ENCODE data around the gene CCDC89. TPM values are rescaled to one million over a fixed set of nuclear protein-coding genes. Genes with fewer than 3 reads are reported as not detected.
A peak's percentile ranks its signal among the peaks of the same experiment; 100 is the strongest.

The CCDC89 gene
- total RNA-seq, 1 experiment from 2014 or later: 0.26 TPM

DNA sequence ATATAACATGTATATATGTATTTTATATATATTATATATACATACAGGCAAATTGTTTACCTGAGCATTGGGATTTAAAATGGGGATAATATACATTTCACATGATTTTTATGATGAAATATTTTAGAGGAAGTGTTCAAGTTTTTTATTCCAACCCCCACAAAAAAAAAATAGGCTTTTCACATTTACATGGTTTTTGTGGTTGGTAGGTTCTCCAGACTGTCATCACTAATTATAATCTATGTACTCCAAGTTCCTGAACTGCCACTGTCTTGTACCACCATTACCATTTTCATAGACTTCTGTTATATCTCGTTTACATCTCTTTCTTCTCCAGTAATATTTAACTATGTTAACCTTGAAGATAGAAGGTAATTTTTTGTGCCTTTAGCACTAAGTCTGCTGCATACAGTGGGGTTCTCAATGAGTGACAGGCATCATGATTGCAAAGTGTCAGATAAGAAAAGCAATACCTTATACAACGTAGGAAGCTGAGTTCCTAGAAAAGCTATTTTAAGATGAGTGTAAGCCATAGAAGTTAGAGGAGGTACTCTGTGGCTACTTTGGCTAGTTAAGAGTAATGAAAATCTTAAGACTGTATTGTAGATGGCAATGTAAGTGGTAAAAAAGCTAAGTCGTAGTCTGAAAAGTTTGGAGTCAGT, 33.1 kb downstream of the CCDC89 start:
- Histone ChIP-seq H3K36me3 (peaks cover 19% of the 10 kb centered on the region), H3K27ac (no peak overlapping the region), H3K4me3 (no peak overlapping the region), H3K27me3 (replicated peaks) (no peaks in the 10 kb centered on the region), H3K9me3 (replicated peaks) (no peaks in the 10 kb centered on the region), H3K4me1 (replicated peaks) (no peaks in the 10 kb centered on the region)
- DNase-seq (ENCODE audit: low read depth in 1 of 2, low spot score in 2 of 2): no peak

DNA sequence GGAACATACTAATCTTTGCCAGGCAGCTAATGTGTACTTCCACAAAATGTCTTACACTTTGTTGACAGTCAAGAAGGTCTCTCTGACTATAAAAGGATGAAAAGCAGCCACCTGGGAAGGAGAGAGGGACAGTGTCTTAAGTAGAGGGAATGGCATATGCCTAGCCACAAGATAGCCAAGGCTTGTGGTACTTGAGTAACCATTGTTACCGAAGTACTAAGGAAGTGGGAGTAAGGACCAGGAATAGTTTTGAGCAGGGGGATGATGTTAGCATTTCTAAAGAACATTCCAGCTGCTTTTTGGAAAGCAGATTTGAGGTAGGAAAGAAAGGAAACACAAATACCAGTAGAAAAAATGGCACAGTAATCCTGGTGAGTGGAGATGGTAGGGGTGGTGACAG, 34.9 kb downstream of the CCDC89 start:
- Histone ChIP-seq H3K27ac (no peak overlapping the region), H3K27me3 (replicated peaks) (no peaks in the 10 kb centered on the region), H3K9me3 (replicated peaks) (no peaks in the 10 kb centered on the region), H3K36me3 (peaks cover 11% of the 10 kb centered on the region), H3K4me3 (no peak overlapping the region), H3K4me1 (replicated peaks) (no peaks in the 10 kb centered on the region)
- no peak for DNase-seq (ENCODE audit: low read depth in 1 of 2, low spot score in 2 of 2)

GRCh38 chr11:85647604-85648299, 38.2 kb downstream of the CCDC89 start, which contains the start of gene TMEM126A:
TMEM126A (plus strand) TSS chr11:85647967; CDS start chr11:85650256, 2,289 bp downstream.
- peak; percentile 62 to 64 for DNase-seq (ENCODE audit: low read depth in 1 of 2, low spot score in 2 of 2)
- H3K36me3 ChIP-seq: no peaks in the 10 kb centered on the region; the same call in 1 of the 2 replicates
- H3K27ac ChIP-seq: peak within 1 kb of the TSS; percentile 54
- no peaks in the 10 kb centered on the region for H3K27me3 ChIP-seq (replicated peaks)
- H3K4me1 ChIP-seq (replicated peaks): no peaks in the 10 kb centered on the region
- no peaks in the 10 kb centered on the region for H3K9me3 ChIP-seq (replicated peaks)
- H3K4me3 ChIP-seq: peak within 1 kb of the TSS; percentile 61

DNA sequence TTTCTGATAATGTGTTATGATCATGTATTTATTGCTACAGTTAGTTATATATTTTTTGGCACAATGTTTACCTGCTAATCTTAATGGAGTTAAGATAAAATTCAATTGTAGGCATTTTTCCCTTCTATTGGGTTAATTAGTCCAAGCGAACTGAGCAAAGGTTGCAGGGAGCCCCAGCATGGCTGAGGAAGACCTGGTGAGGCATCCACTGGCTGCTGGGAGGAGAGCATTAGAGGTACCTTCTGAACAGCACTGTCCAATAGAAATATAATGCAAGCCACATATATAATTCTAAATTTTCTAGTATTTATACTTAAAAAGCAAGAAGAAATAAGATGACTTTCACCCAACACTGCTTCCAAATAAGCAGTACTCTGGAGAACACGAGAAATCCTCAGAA, 38.9 kb downstream of the CCDC89 start:
- DNase-seq (ENCODE audit: low read depth in 1 of 2, low spot score in 2 of 2): no peak
- no peak overlapping the region for H3K27ac ChIP-seq
- H3K9me3 ChIP-seq (replicated peaks): no peaks in the 10 kb centered on the region
- peak overlapping the region; percentile 61 for H3K4me3 ChIP-seq
- H3K36me3 ChIP-seq: no peaks in the 10 kb centered on the region; the same call in 1 of the 2 replicates
- no peaks in the 10 kb centered on the region for H3K4me1 ChIP-seq (replicated peaks)
- no peaks in the 10 kb centered on the region for H3K27me3 ChIP-seq (replicated peaks)

GRCh38 chr11:85643191-85643614, 42.8 kb downstream of the CCDC89 start:
- H3K27ac ChIP-seq: no peak overlapping the region
- H3K9me3 ChIP-seq (replicated peaks): no peaks in the 10 kb centered on the region
- no peaks in the 10 kb centered on the region for H3K27me3 ChIP-seq (replicated peaks)
- H3K36me3 ChIP-seq: no peaks in the 10 kb centered on the region
- no peak for DNase-seq (ENCODE audit: low read depth in 1 of 2, low spot score in 2 of 2)
- no peak overlapping the region for H3K4me3 ChIP-seq
- no peaks in the 10 kb centered on the region for H3K4me1 ChIP-seq (replicated peaks)

DNA sequence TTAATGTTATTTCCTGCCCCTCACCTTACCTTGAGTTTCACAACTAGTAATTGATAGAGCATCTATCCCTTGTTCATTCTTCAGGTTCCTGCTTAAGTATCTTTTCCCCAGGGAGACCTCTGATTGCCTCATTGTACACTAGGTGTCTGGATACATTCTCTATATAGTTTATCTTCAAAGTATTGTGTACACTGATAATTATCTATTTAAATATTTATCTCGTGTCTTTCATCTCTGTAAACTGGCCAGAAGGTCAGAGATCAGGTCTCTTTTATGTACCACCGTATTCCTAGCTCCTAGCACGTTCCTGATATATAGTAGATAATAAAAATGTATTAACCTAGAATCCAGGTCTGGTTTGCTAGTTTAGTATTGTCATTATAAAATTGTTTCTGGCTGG, 51.2 kb downstream of the CCDC89 start:
- no peak overlapping the region for H3K27ac ChIP-seq
- H3K36me3 ChIP-seq: no peaks in the 10 kb centered on the region
- no peaks in the 10 kb centered on the region for H3K4me1 ChIP-seq (replicated peaks)
- H3K9me3 ChIP-seq (replicated peaks): no peaks in the 10 kb centered on the region
- no peak for DNase-seq (ENCODE audit: low read depth in 1 of 2, low spot score in 2 of 2)
- H3K27me3 ChIP-seq (replicated peaks): no peaks in the 10 kb centered on the region
- no peak overlapping the region for H3K4me3 ChIP-seq

Other genes with a start within 250 kb of the CCDC89 start
- gene DLG2, start 58.9 kb downstream of the CCDC89 start, total RNA-seq (2014; rRNA removed; shearing (Covaris generic)): 0.13 TPM in 1 of 2 replicates, not detected in the other
- gene TMEM126B, start 57.6 kb downstream of the CCDC89 start, total RNA-seq (2014; rRNA removed; shearing (Covaris generic)): 32.5 and 37.0 TPM in 2 replicates
- 30.6 and 52.5 TPM in 2 replicates for gene TMEM126A, start 38.2 kb downstream of the CCDC89 start, total RNA-seq (2014; rRNA removed; shearing (Covaris generic))
- 15.2 and 24.6 TPM in 2 replicates for gene CREBZF, start 21.1 kb downstream of the CCDC89 start, total RNA-seq (2014; rRNA removed; shearing (Covaris generic))
- 4.9 and 11.4 TPM in 2 replicates for gene SYTL2, start 124.9 kb upstream of the CCDC89 start, total RNA-seq (2014; rRNA removed; shearing (Covaris generic))
- gene CCDC83, start 169.2 kb upstream of the CCDC89 start, total RNA-seq (2014; rRNA removed; shearing (Covaris generic)): not detected in 2 replicates